HepG2 (cell line): ENCODE data around the gene C2. TPM values are rescaled to one million over a fixed set of nuclear protein-coding genes. Genes with fewer than 3 reads are reported as not detected.

Source experiments
- AHDC1 ChIP-seq: sonication (generic); formaldehyde crosslinking; IDR thresholded peaks from 2 replicates; pipeline ENCODE4 v1.5.1; 2020; ENCODE audit warnings: mild to moderate bottlenecking, missing genetic modification reagents, borderline replicate concordance
- CEBPZ ChIP-seq: IDR thresholded peaks from 2 replicates; pipeline ENCODE4 v1.6.1; 2012; ENCODE audit warnings: low read length, improper control_type of control experiment
- HNRNPL ChIP-seq: fragments of 200-400 bp; formaldehyde crosslinking; IDR thresholded peaks from 2 replicates; pipeline ENCODE4 v1.6.1; 2017; ENCODE audit warnings: mild to moderate bottlenecking, low read depth, low read length
- IRF2 ChIP-seq: IDR thresholded peaks from 2 replicates; pipeline ENCODE4 v1.6.1; 2018; ENCODE audit warnings: missing genetic modification reagents, missing compliant biosample characterization
- KIAA2018 ChIP-seq: sonication (generic); formaldehyde crosslinking; IDR thresholded peaks from 2 replicates; pipeline ENCODE4 v1.5.0; 2020; ENCODE audit warnings: mild to moderate bottlenecking, missing genetic modification reagents, borderline replicate concordance
- RAD51 ChIP-seq: fragments of 450-650 bp; IDR thresholded peaks from 2 replicates; pipeline ENCODE4 v1.6.1; 2016; ENCODE audit warnings: borderline replicate concordance
- RORA ChIP-seq: sonication (generic); formaldehyde crosslinking; IDR thresholded peaks from 2 replicates; pipeline ENCODE4 v1.5.0; 2020; ENCODE audit warnings: mild to moderate bottlenecking, missing genetic modification reagents, moderate library complexity
- ZFX ChIP-seq: sonication (generic); formaldehyde crosslinking; IDR thresholded peaks from 2 replicates; pipeline ENCODE4 v1.4.0; 2020; ENCODE audit warnings: mild to moderate bottlenecking, low read depth, missing genetic modification reagents, moderate library complexity
- ZNF501 ChIP-seq: sonication (generic); formaldehyde crosslinking; IDR thresholded peaks from 2 replicates; pipeline ENCODE4 v1.5.1; 2020; ENCODE audit warnings: mild to moderate bottlenecking, moderate library complexity, missing genetic modification reagents
- ZNF672 ChIP-seq: sonication (generic); formaldehyde crosslinking; IDR thresholded peaks from 2 replicates; pipeline ENCODE4 v1.8.1; 2022; ENCODE audit warnings: missing genetic modification reagents
- polyA plus RNA-seq, 8 experiments: library from polyadenylated mRNA; depleted of rRNA in 3 of 8; stranded (reverse) in 7 of 8; unstranded in 1 of 8; fragments of >200 nt; fragmentation: Illumina TruSeq in 4 of 8; extraction: Trizol in 4 of 8; gene quantifications; 2 replicates each; pipeline versions ENCODE4 v1.2.1 to v1.2.3, GENCODE V29; 2011 to 2016; ENCODE audit warnings: low read depth in 4 of 8, missing spikeins in 1 of 8, mixed read lengths in 1 of 8; ENCODE audit not compliant: insufficient read depth in 1 of 8
- total RNA-seq, 5 experiments: library from RNA; depleted of rRNA; stranded (reverse); fragments of >200 nt; fragmentation: Illumina TruSeq; extraction: Trizol; gene quantifications; 2 replicates each; pipeline ENCODE4 v1.2.3, GENCODE V29; 2016; ENCODE audit warnings: low read depth in 1 of 5

C2 gene
- total and polyA plus RNA-seq, 2 of the 13 experiments (the other 11 are each of a cell fraction or from before 2014, with no cell fraction given): 165 to 307 TPM

- TF ChIP-seq KIAA2018 (CRISPR knock-in tag): no peak
- TF ChIP-seq IRF2 (CRISPR knock-in tag): peak; percentile 35; the same call in 1 of the 2 replicates
- TF ChIP-seq CEBPZ: no peak
- peak; percentile 80 for TF ChIP-seq ZNF672
- TF ChIP-seq ZNF501 (CRISPR knock-in tag): 0 out of 2 replicates have a peak, but pooled peaks have one; percentile 33
- TF ChIP-seq HNRNPL: peak; percentile 79
- no peak for TF ChIP-seq AHDC1 (CRISPR knock-in tag)
- peak; percentile 57 for TF ChIP-seq ZFX
- TF ChIP-seq RORA (CRISPR knock-in tag): 0 out of 2 replicates have a peak, but pooled peaks have one; percentile 19
- TF ChIP-seq RAD51: no peak
These were observed 25.4 kb upstream of the C2 start, which contains the start of gene ZBTB12 (continued) for GRCh38 chr6:31901953-31902643.
